HG03135 (cell line): ENCODE measurements around the gene AMDHD2.
"Not testable (repeated sequence)": the region's sequence is repeated elsewhere in the genome, so short reads cannot be mapped to it uniquely, and the experiment has no call there.

ENCODE experiments used
- ATAC-seq: cut with Tn5 transposase; IDR thresholded peaks from one replicate; pipeline ENCODE4 v1.9.1; 2021; ENCODE audit warnings: mild to moderate bottlenecking, moderate library complexity; ENCODE audit not compliant: unreplicated experiment

Gene AMDHD2, protein sequence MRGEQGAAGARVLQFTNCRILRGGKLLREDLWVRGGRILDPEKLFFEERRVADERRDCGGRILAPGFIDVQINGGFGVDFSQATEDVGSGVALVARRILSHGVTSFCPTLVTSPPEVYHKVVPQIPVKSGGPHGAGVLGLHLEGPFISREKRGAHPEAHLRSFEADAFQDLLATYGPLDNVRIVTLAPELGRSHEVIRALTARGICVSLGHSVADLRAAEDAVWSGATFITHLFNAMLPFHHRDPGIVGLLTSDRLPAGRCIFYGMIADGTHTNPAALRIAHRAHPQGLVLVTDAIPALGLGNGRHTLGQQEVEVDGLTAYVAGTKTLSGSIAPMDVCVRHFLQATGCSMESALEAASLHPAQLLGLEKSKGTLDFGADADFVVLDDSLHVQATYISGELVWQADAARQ

GRCh38 chr16:2520097-2520783 is at the start of gene AMDHD2:
Gene AMDHD2 (plus strand): TSS chr16:2520371. CDS start chr16:2520459, 88 bp downstream.
- peak; percentile 40 for ATAC-seq

DNA sequence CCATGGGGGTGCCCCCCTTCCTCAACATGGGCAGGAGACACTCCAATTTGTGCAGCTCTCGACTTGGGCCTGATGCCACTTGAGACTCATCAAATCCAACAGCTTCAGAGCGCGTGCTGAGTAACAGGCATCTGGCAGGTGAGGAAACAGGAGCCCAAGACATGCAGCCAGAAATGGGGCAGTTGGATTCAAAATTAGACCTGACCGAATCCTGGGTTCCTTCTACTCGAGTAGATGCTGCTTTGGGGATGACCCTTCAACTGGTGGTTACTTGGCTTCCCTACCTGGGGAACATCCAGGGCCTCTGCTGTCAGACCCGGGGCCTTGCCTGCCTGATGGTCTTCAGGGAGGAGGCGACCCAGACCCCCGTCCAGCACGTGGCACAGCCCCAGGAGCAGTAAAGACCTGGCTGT is 49.6 kb upstream of the AMDHD2 start:
- no peak for ATAC-seq

- no peak for ATAC-seq
These were observed 49.0 kb upstream of the AMDHD2 start, which contains the start of gene NTN3 for GRCh38 chr16:2471016-2471652. Gene NTN3 (plus strand): TSS chr16:2471297. CDS start chr16:2471702, 405 bp downstream.

DNA sequence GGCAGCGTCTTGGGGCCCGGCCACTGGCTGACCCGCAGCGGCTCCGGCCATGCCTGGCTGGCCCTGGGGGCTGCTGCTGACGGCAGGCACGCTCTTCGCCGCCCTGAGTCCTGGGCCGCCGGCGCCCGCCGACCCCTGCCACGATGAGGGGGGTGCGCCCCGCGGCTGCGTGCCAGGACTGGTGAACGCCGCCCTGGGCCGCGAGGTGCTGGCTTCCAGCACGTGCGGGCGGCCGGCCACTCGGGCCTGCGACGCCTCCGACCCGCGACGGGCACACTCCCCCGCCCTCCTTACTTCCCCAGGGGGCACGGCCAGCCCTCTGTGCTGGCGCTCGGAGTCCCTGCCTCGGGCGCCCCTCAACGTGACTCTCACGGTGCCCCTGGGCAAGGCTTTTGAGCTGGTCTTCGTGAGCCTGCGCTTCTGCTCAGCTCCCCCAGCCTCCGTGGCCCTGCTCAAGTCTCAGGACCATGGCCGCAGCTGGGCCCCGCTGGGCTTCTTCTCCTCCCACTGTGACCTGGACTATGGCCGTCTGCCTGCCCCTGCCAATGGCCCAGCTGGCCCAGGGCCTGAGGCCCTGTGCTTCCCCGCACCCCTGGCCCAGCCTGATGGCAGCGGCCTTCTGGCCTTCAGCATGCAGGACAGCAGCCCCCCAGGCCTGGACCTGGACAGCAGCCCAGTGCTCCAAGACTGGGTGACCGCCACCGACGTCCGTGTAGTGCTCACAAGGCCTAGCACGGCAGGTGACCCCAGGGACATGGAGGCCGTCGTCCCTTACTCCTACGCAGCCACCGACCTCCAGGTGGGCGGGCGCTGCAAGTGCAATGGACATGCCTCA is 48.3 kb upstream of the AMDHD2 start:
- ATAC-seq, result no peak

- no peak for ATAC-seq
These were observed 47.7 kb upstream of the AMDHD2 start for GRCh38 chr16:2472488-2472864.

GRCh38 chr16:2472885-2473445 is 47.2 kb upstream of the AMDHD2 start:
- ATAC-seq, result no peak

GRCh38 chr16:2473446-2473926 is 46.7 kb upstream of the AMDHD2 start:
- ATAC-seq, result no peak

DNA sequence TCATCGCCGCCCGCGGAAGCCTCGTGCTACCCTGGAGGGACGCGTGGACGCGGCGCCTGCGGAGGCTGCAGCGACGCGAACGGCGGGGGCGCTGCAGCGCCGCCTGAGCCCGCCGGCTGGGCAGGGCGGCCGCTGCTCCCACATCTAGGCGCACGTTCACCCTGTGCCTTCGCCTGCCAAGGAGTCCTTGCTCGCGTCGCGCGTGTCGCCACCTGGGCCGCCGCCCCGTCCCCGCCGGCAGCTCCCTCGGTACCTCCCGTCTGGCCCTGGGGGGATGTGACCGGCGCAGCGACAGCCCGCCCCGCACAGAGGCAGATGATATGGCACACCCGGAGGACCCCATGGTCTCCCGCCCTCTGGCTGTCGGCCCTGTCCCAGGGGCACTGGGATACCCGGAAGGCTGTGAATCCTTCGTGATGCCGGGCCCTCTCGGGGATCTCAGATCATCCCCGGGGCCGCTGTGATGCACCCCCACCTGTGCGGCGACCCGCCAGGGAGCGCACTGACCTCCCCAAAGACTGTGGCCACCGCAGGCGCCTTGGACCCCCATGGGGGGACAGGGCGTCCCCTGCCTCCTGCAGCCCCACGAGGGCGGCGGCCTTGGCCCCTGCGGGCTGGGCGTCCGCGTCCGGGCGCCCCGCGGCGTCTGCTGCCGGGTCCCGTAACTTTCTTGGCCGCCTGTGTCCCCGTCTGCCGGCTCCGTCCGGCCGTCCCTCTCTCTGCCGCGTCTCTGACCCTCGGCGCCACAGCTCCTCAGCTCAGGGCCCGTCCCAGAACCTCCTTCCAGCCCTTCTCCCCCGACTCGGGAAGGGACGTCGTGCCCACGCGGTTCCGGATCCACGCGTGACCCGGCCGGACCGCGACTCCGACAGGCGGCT is 45.9 kb upstream of the AMDHD2 start:
- ATAC-seq, result peak; percentile 20

DNA sequence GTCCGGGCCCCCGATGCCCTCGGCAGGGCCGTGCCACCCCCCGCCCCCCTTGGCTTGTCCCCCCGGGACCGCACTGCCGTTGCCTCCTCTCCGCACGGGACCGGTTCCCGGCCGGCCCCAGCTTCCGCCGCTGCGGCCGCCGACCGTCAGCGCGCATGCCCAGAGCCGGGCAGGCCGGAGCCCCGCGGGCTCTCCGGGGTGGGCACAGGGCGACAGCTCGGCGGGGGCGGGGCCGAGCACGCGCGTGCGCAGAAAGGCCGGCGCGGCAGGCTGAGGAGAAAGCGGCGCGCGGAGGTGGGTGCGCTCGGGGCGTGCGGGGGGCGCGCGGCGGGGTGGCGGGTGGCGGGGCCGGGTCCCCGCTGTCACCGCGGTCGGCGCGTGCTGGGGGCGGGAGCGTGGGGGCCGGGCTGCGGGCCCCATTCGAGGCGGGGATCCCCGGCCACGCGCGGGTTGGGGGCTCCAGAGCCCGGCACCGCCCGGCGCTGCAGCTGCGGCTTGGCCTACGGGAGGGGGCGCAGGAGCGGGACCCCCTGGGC is 45.2 kb upstream of the AMDHD2 start, which contains the start of gene TBC1D24:
Gene TBC1D24 (plus strand): TSS at position 251 of the 536 bp plus-strand sequence. CDS start 21,022 bp downstream, outside the sequence.
- ATAC-seq, result peak; percentile 56

GRCh38 chr16:2475413-2476344 is 44.5 kb upstream of the AMDHD2 start:
- peak; percentile 7 for ATAC-seq

DNA sequence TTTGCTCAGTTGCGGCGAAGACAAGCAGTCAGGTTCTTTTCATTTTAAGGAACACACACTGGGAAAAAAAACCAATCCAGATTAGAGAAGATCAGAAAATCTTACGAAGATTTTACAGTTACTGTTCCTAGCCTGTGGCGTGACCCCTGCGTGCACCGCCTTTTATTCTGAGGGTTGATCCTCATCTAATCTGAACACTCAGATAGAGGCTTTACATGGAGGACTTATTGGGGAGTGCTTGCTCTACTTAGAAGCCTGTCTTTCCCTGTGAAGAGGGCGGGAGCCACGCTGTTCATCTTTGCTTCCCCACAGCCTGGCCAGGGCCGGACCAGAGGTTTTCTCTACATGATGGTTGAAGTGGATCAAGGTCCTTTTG is 43.8 kb upstream of the AMDHD2 start:
- no peak for ATAC-seq

GRCh38 chr16:2476741-2477140 is 43.4 kb upstream of the AMDHD2 start:
- ATAC-seq, result no peak

DNA sequence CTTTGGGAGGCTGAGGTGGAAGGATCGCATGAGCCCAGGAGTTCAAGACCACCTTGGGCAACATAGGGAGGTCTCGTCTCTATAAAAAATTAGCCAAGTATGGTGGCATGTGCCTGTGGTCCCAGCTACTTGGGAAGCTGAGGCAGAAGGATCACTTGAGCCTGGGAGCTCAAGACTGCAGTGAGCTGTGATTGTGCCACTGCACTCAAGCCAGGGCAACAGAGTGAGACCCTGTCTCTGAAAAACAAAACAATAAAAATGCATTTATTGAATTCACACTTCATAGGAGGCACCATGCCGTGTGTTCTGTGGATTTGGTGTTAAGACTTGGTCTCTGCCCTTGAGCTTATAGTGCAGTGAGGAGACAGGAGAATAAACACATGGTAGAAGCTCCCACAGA is 42.8 kb upstream of the AMDHD2 start:
- ATAC-seq, result no peak

DNA sequence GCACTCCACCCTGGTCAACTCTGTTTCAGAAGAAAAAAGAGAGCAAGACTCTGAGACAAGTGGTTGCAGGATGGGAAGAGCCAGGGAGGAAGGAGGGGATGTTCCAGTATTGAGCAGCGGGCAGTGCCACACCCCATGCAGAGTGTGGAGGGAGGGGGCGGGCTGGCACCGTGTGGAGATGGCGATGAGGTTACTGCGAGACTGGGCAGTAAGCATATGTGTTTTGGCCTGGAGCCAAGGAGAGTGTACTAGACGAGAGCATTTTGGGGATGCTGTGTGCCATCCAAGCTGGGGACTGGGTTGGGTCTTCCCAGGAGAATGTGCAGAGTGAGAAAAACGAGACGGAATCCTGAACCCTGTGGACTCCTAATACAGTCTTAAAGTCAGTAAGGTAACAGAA is 41.9 kb upstream of the AMDHD2 start:
- ATAC-seq, result no peak

DNA sequence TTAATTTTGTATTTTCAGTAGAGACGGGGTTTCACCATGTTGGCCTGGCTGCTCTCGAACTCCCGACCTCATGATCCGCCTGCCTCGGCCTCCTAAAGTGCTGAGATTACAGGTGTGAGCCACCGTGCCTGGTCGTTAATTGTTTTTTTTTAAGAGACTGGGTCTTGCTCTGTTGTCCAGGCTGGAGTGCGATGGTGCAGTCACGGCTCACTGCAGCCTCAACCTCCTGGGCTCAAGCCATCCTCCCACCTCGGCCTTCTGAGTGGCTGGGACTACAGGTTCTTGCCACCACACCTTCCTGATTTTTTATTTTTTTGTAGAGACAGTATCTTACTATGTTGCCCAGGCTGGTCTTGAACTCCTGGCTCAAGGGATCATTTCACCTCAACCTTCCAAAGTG is 40.2 kb upstream of the AMDHD2 start:
- not testable (repeated sequence) for ATAC-seq

DNA sequence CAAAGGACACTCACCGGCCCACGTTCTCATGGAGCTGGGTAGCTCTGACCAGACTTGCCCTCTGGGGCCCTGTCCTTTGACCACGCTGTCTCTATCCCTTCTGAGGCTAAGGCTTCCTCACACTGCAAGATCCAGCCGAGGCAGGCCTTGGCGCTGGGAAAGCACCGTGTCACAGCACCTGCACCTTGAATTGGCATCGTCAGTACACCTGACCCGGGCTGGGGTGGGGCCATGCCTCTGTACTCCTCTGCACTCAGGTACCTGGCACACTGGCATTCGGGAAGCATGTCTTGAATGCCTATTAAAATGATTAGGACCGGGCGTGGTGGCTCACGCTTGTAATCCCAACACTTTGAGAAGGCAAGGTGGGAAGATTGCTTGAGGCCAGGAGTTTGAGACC is 39.2 kb upstream of the AMDHD2 start:
- ATAC-seq, result no peak

- no peak for ATAC-seq
These were observed 38.5 kb upstream of the AMDHD2 start for GRCh38 chr16:2481676-2482075.

DNA sequence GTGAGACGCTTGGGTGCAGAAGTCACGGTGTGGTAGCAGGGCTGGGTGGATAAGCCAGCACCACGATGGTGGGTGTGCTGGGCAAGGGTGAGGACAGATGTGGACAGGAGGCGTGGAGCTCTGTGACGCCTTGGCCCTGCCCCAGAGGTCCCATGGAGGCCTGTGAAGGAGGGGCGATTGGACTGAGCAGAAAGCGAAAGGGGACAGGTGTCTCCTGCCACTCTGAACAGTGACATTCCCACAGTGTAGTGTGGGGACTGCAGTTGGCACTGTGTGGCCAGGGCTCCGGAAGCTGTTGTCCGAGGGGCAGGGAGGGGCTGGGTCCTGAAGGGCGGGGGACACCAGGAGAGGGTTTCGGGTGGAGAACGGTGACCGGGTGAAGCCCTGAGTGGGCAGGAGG is 37.9 kb upstream of the AMDHD2 start:
- no peak for ATAC-seq
